Effector CD8-positive, alpha-beta T cell (primary cell): ENCODE data around the gene PDC.
"Not testable (repeated sequence)": the region's sequence is repeated elsewhere in the genome, so short reads cannot be mapped to it uniquely, and the experiment has no call there.

ENCODE experiments used
- DNase-seq: peaks from one replicate; lab custom pipeline; 2025; lab: John Stamatoyannopoulos, UW

Gene PDC

DNA sequence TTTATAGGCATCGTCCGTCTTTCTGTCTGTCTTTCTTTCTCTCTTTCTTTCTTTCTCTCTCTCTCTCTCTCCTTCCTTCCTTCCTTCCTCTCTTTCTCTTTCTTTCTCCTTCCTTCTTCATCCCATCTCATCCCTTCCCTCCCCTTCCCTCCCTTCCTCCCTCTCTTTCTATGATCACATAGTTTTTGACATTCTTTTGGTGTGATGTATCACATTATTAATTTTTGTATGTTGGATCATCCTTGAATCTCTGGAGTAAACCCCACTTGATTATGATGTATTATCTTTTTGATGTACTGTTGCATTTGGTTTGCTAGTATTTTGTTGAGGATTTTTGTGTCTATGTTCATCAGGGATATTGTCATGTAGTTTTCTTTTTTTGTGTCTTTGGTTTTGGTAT is 59.5 kb downstream of the PDC start:
- not testable (repeated sequence) for DNase-seq
